Activated T-cell treated with anti-CD3 and anti-CD28 coated beads for 48 hours (primary cell): ENCODE data around the gene LCN2.
"Not testable (repeated sequence)": the region's sequence is repeated elsewhere in the genome, so short reads cannot be mapped to it uniquely, and the experiment has no call there.

Source experiments
- DNase-seq: peaks from one replicate; pipeline ENCODE4 v3.0.0-alpha.2; 2020; ENCODE audit warnings: low read depth

The LCN2 gene

GRCh38 chr9:128149001-128149701, at the start of gene LCN2:
Gene LCN2 (plus strand): TSS chr9:128149453. CDS start chr9:128149526, 73 bp downstream.
- no peak for DNase-seq

DNA sequence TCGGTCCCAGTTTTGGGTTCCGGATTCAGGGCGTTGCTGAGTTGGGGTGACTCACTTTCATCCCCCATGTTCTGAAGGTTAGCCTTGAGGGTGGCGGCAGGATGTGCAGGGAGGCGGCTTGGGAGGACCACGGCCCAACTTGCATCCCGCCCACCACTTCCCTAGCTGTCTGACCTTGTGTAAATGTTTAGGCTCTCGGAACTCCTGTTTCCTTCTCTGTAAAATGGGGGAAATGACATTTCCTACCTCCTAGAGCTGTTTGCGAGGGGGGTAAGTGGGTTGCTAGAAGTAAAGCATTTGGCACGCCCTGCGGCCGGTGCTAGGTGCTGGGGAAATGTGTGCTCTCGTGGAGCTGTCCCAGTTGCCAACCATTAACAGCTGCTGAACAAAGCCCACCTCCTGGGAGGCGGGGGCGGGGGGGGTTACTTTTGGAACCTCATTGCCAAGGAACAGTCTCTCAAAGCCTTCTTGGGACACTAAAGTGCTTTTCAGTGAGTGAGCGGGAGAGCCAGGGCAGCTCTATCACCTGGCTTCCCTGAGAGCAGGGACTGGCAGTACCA, 49.2 kb upstream of the LCN2 start:
- DNase-seq: no peak

- no peak for DNase-seq
These were observed 48.7 kb upstream of the LCN2 start for GRCh38 chr9:128100581-128100980.

- DNase-seq: no peak
These were observed 48.0 kb upstream of the LCN2 start for GRCh38 chr9:128101231-128101661.

- DNase-seq: no peak
These were observed 47.6 kb upstream of the LCN2 start for GRCh38 chr9:128101690-128102089.

DNA sequence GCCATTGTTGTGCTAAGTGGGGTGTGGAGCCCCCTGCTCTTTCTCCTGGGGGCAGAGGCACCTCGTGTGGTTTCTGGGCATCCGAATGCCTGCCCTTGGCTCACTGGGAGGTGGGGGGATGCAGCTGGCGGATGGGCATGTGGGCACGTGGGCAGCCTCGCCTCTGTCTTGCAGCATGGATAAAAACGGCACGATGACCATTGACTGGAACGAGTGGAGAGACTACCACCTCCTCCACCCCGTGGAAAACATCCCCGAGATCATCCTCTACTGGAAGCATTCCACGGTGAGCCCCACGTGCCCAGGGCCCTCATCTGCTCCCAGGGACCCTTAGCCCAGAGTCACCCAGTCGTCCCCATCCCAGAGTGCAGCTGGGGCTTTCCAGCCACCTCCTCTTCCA, 47.1 kb upstream of the LCN2 start:
- no peak for DNase-seq

DNA sequence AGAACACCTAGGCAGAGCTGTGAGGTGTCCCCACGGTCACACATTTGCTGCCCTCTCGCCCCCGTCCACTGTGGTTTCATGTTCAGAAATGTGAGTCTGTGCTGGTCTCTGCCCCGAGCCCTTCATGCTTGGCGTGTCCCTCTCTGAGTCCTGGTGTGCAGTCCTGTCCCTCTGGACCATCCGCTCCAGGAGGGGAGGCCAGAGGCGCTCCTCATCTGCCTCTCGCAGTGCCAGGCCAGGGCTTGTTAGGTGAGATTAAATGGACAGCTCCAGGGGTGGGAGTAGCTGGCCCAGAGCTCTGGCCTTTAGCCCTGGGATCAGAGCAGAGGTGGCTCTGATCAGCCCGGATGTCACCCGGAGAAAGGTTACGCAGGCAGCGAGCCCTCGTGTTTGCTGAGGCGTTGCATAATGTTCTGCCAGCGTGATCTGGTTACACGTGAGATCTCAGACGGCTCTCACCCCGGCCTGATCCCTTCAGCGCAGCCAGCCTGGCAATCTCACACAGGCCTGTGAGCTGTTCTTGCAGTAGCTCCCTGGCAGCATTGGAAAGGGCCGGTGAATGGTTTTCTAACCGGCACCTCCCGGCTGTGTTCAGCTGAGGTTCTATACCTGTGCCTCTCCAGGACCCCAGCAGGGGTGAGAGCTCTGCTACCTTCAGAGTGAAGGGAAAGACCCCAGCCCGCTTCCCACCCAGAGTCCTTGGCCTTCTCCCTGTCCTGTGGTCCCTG, 46.2 kb upstream of the LCN2 start:
- no peak for DNase-seq

GRCh38 chr9:128103589-128103962, 45.7 kb upstream of the LCN2 start:
- peak; percentile 32 for DNase-seq

DNA sequence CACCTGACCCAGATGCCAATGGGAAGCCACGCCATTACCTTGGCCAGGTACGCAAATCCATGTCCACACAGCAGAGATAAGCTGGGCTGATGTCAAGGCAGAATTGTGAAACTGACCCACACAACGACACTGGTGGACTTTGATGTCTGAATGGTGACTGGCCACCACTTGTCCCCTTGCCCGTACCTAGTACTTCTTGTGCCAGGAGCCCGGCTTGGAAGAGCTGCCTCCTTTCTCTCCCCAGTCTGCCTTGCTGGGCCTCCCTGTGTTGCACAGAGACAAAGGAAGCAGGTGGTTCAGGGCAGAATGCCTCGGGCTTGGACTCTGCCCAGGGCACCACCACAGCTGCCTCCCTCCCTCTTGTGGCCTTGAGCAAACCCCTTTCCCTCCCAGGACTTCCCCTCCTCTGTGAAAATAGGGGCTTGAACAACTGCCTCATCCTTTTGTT, 45.1 kb upstream of the LCN2 start:
- no peak for DNase-seq

DNA sequence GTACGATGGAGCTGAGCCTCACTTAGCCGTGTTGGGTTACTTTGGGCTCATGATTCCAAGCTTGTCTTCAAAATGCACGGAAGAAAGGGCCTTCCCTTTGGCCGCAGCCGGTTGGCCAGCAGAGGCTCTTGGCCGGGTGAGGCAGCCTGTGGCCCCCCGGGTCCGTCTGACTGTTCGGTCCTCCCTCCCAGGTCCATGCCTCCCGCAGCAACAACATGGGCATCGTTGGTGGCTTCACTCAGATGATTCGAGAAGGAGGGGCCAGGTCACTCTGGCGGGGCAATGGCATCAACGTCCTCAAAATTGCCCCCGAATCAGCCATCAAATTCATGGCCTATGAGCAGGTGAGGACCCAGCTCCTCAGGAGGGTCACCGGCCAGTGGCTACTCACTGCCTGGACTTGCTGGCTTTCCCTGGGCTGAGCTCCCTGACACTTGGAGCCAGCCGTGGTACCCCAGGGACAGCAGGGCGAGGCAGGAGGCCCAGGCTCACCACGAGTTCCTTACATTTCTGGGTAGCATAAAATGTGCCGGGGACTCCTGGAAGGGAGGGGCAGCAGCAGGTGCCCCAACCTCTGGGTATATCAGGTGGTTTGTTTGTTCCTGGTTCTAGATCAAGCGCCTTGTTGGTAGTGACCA, 43.6 kb upstream of the LCN2 start:
- DNase-seq: no peak

GRCh38 chr9:128106181-128106939, 42.9 kb upstream of the LCN2 start:
- no peak for DNase-seq

DNA sequence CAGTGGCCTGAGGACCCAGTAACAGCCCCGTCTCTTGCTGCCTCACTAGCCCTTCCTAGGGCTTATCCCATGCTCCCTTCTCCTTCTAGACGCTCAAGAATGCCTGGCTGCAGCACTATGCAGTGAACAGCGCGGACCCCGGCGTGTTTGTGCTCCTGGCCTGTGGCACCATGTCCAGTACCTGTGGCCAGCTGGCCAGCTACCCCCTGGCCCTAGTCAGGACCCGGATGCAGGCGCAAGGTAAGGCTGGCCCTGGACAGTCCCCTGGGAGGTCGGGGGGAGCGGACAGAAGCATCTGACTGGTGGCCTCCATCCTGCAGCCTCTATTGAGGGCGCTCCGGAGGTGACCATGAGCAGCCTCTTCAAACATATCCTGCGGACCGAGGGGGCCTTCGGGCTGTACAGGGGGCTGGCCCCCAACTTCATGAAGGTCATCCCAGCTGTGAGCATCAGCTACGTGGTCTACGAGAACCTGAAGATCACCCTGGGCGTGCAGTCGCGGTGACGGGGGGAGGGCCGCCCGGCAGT, 42.2 kb upstream of the LCN2 start:
- DNase-seq: no peak

DNA sequence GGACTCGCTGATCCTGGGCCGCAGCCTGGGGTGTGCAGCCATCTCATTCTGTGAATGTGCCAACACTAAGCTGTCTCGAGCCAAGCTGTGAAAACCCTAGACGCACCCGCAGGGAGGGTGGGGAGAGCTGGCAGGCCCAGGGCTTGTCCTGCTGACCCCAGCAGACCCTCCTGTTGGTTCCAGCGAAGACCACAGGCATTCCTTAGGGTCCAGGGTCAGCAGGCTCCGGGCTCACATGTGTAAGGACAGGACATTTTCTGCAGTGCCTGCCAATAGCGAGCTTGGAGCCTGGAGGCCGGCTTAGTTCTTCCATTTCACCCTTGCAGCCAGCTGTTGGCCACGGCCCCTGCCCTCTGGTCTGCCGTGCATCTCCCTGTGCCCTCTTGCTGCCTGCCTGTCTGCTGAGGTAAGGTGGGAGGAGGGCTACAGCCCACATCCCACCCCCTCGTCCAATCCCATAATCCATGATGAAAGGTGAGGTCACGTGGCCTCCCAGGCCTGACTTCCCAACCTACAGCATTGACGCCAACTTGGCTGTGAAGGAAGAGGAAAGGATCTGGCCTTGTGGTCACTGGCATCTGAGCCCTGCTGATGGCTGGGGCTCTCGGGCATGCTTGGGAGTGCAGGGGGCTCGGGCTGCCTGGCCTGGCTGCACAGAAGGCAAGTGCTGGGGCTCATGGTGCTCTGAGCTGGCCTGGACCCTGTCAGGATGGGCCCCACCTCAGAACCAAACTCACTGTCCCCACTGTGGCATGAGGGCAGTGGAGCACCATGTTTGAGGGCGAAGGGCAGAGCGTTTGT, 41.6 kb upstream of the LCN2 start:
- no peak for DNase-seq

DNA sequence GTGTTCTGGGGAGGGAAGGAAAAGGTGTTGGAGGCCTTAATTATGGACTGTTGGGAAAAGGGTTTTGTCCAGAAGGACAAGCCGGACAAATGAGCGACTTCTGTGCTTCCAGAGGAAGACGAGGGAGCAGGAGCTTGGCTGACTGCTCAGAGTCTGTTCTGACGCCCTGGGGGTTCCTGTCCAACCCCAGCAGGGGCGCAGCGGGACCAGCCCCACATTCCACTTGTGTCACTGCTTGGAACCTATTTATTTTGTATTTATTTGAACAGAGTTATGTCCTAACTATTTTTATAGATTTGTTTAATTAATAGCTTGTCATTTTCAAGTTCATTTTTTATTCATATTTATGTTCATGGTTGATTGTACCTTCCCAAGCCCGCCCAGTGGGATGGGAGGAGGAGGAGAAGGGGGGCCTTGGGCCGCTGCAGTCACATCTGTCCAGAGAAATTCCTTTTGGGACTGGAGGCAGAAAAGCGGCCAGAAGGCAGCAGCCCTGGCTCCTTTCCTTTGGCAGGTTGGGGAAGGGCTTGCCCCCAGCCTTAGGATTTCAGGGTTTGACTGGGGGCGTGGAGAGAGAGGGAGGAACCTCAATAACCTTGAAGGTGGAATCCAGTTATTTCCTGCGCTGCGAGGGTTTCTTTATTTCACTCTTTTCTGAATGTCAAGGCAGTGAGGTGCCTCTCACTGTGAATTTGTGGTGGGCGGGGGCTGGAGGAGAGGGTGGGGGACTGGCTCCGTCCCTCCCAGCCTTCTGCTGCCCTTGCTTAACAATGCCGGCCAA, 40.8 kb upstream of the LCN2 start:
- DNase-seq: no peak

DNA sequence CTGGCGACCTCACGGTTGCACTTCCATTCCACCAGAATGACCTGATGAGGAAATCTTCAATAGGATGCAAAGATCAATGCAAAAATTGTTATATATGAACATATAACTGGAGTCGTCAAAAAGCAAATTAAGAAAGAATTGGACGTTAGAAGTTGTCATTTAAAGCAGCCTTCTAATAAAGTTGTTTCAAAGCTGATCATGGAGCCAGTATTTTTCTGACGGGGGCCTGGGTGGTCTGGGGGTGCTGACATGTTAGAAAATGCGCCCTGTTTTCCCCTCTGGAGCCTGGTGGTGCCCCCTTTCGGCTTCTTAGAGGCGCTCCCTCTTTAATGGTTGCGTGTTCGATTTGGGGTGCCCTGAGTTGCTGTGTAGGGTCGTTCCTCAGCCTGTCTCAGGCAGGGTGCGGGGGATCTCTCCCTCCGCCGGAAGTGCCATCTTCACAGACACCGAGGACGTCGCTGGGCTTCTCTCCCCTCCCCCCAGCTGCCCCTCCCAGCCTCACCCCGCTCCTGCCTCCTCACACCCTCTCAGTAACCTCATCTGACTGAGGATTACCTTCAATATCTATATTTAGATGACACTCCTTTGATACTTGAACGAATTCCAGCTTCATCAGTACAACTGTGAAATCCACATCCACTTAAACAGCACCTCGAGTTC, 40.1 kb upstream of the LCN2 start:
- DNase-seq: no peak

DNA sequence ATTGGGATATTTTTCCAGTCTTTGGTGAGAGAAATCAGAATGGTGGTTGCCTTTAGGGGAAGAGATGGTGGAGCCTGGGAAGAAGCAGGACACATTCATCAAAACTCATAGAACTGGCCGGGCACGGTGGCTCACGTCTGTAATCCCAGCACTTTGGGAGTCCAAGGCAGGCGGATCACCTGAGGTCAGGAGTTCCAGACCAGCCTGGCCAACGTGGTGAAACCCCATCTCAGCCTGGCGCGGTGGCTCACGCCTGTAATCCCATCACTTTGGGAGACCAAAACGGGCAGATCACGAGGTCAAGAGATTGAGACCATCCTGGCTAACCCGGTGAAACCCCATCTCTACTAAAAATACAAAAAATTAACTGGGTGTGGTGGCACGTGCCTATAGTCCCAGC, 37.5 kb upstream of the LCN2 start:
- not testable (repeated sequence) for DNase-seq

DNA sequence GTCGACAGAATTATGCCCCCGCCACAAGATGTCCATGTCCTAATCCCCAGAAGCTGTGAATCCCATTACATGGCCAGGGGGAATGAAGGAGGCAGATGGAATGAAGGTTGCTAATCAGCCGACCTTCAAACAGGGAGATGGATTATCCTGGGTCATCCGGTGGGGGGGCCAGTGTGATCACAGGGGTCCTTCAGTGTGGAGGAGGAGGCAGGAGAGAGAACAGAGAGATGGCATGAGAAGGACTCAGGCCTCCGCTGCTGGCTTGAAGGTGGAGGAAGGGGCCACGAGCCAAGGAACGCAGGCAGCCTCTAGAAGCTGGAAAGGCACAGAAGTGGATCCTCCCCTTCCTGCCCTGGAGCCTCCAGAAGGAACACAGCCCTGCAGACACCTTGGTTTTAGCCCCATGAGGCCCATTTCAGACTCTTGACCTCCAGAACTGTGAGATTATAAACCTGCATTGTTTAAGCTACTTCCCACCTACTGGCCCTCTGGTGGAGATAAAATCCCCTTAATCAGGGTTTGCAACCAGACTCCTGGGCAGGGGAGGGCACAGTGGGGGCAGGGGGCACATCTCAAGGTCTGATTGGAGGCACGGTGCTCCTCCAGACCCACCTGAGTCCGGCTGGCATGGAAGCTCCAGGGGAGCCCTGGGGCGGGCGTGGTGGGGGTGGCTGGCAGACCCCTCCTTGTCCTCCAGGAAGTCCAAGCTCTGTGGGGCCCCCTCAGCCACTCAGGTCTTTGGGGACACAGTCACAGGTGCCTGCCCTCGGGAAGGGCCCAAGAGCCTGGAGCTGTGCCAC, 35.5 kb upstream of the LCN2 start:
- DNase-seq: no peak

DNA sequence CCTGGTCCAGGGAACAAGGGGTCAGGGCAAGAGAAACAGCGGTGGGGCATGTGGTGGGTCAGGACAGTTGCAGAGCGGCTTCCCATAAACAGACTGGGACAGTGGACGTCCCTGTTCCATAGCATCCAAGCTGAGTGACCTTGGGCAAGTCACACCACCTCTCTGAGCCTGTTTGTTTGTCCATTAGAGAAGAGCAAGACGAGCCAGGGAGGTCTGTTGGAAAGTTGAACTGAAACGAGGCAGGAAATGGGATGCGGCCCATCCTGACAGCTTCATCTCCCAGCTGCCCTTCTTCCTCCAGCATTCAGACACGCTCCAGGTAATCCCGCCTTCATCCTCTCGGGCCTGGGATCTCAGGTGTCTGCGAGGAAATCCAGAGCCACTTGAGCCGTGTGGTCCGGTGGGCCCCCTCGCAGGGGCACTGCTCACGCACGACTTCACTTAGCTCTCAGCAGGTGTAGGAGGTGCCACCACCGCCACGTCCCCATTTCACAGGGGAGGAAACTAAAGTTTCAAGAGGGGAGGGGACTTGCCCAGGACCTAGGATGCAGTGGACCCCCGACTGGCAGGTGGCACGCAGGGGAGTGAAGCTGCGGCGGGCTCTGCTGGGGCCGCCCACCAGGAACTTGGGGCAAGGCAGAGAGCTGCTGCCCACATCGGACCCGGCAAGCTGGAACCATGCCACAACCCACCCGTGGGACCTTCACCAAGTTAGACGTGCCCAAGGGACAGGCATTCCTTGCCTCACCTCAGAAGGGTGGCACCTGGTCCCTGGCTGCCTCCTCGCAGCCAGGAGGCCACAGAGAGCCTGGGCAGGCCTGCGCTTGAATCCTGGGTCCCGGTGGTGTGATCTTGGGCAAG, 34.7 kb upstream of the LCN2 start:
- no peak for DNase-seq
